HUES64 (cell line): ENCODE measurements around the gene DCLK1.

Source experiments
- H3K27ac ChIP-seq: 2 replicates; pipeline ENCODE4 v1.7.0; 2013; ENCODE audit warnings: low read depth, low read length, inconsistent platforms
- H3K27me3 ChIP-seq: 2 replicates; pipeline ENCODE4 v1.6.1; 2013; ENCODE audit warnings: mild to moderate bottlenecking, low read length; ENCODE audit not compliant: insufficient read depth
- H3K36me3 ChIP-seq: 2 replicates; pipeline ENCODE4 v1.6.1; 2013; ENCODE audit warnings: mild to moderate bottlenecking, low read length; ENCODE audit not compliant: insufficient read depth
- H3K4me1 ChIP-seq: 2 replicates; pipeline ENCODE4 v1.6.1; 2013; ENCODE audit warnings: mild to moderate bottlenecking, low read length, moderate library complexity; ENCODE audit not compliant: insufficient read depth
- H3K4me3 ChIP-seq: 2 replicates; pipeline ENCODE4 v1.5.1; 2013; ENCODE audit warnings: mild to moderate bottlenecking, low read length, moderate library complexity
- H3K9ac ChIP-seq: 2 replicates; pipeline ENCODE4 v1.6.1; 2013; ENCODE audit warnings: mild to moderate bottlenecking, low read depth, low read length
- H3K9me3 ChIP-seq: 2 replicates; pipeline ENCODE4 v1.6.1; 2013; ENCODE audit warnings: low read depth, low read length; ENCODE audit not compliant: insufficient read depth
- WGBS: fragments of 150-250, 120-280 bp; methylation state at CpG from one replicate; pipeline ENCODE4 v1.1.7; 2013; ENCODE audit warnings: missing lambda C conversion rate; 5-methylcytosine and 5-hydroxymethylcytosine counted together

Gene DCLK1

GRCh38 chr13:35720690-35721554 lies 410.3 kb downstream of the DCLK1 start:
- Histone ChIP-seq H3K4me1 (no peaks in the 10 kb centered on the region), H3K36me3 (no peaks in the 10 kb centered on the region), H3K9me3 (no peaks in the 10 kb centered on the region), H3K27me3 (no peaks in the 10 kb centered on the region), H3K4me3 (no peak overlapping the region), H3K9ac (no peak overlapping the region), H3K27ac (no peak overlapping the region)
- WGBS: 51% methylated on average over 21 of the region's 21 CpGs

- no peaks in the 10 kb centered on the region for H3K9me3 ChIP-seq
- no peak overlapping the region for H3K27ac ChIP-seq
- no peak overlapping the region for H3K4me3 ChIP-seq
- H3K4me1 ChIP-seq: no peaks in the 10 kb centered on the region
- H3K27me3 ChIP-seq: no peaks in the 10 kb centered on the region
- no peaks in the 10 kb centered on the region for H3K36me3 ChIP-seq
- WGBS: 94% methylated on average over 5 of the region's 5 CpGs
- no peak overlapping the region for H3K9ac ChIP-seq
These were observed 410.9 kb downstream of the DCLK1 start for GRCh38 chr13:35720290-35720689.
